SU-DHL-6 (cell line): Measurements from ENCODE around the gene WARS2.
"Not testable (repeated sequence)": the region's sequence is repeated elsewhere in the genome, so short reads cannot be mapped to it uniquely, and the experiment has no call there.

ENCODE experiments used
- H2AFZ ChIP-seq: fragments of 200-600 bp; sonication (generic); 2 replicates; pipeline ENCODE4 v1.6.1; 2014; ENCODE audit warnings: low read depth, mild to moderate bottlenecking, moderate library complexity, mixed read lengths, antibody characterized with exemption, low read length; ENCODE audit not compliant: severe bottlenecking
- H3F3A ChIP-seq: fragments of 200-600 bp; shearing (Covaris generic); 2 replicates; pipeline ENCODE4 v1.6.0; 2016; ENCODE audit warnings: antibody characterized with exemption, mild to moderate bottlenecking; ENCODE audit not compliant: insufficient read depth
- H3K27ac ChIP-seq: fragments of 200-600 bp; sonication (generic); 2 replicates; pipeline ENCODE4 v1.5.1; 2016; ENCODE audit warnings: low read depth, mild to moderate bottlenecking, low read length, moderate library complexity, mixed read lengths
- H3K27me3 ChIP-seq: fragments of 200-600 bp; sonication (generic), shearing (Covaris generic); 2 replicates; pipeline ENCODE4 v1.6.0; 2014; ENCODE audit warnings: mild to moderate bottlenecking, low read length
- H3K36me3 ChIP-seq: fragments of 200-600 bp; sonication (generic); 2 replicates; pipeline ENCODE4 v1.6.1; 2014; ENCODE audit warnings: mild to moderate bottlenecking, low read length, mixed read lengths
- H3K4me2 ChIP-seq: fragments of 300-600, 200-600 bp; shearing (Covaris generic), sonication (generic); 2 replicates; pipeline ENCODE4 v1.6.0; 2014; ENCODE audit warnings: low read length, low read depth, mild to moderate bottlenecking; ENCODE audit not compliant: poor library complexity, severe bottlenecking
- H3K4me3 ChIP-seq: fragments of 200-600 bp; sonication (generic); 2 replicates; pipeline ENCODE4 v1.5.1; 2014; ENCODE audit warnings: antibody characterized with exemption, low read length, mild to moderate bottlenecking, mixed read lengths; ENCODE audit not compliant: insufficient read depth, poor library complexity, severe bottlenecking
- H3K79me2 ChIP-seq: fragments of 200-600 bp; sonication (generic); 2 replicates; pipeline ENCODE4 v1.6.1; 2014; ENCODE audit warnings: mild to moderate bottlenecking, low read length, moderate library complexity; ENCODE audit not compliant: insufficient read depth
- H3K9ac ChIP-seq: fragments of 200-600 bp; sonication (generic); 2 replicates; pipeline ENCODE4 v1.7.0; 2014; ENCODE audit warnings: mild to moderate bottlenecking, low read length
- H3K9me2 ChIP-seq: fragments of 200-600 bp; sonication (generic); replicated peaks from 2 replicates; pipeline ENCODE4 v1.6.1; 2014; ENCODE audit warnings: low read length; ENCODE audit not compliant: insufficient read depth
- H3K9me3 ChIP-seq: fragments of 200-600 bp; sonication (generic); 2 replicates; pipeline ENCODE4 v1.6.1; 2014; ENCODE audit warnings: low read length, mixed read lengths; ENCODE audit not compliant: insufficient read depth
- H4K20me1 ChIP-seq: fragments of 200-600 bp; sonication (generic); 2 replicates; pipeline ENCODE4 v1.6.1; 2014; ENCODE audit warnings: low read depth, mild to moderate bottlenecking, antibody characterized with exemption, low read length, moderate library complexity, mixed read lengths
- CTCF ChIP-seq: fragments of 200-600 bp; sonication (generic); IDR thresholded peaks from one replicate; pipeline ENCODE4 v1.5.1; 2017; ENCODE audit warnings: antibody characterized with exemption, mild to moderate bottlenecking, low read length, moderate library complexity; ENCODE audit not compliant: insufficient read depth, poor library complexity, severe bottlenecking
- EZH2phosphoT487 ChIP-seq: fragments of 200-600 bp; sonication (generic), shearing (Covaris generic); conservative IDR thresholded peaks from 2 replicates; pipeline ENCODE4 v1.6.1; 2018; ENCODE audit warnings: mild to moderate bottlenecking, antibody characterized with exemption, low read length, moderate library complexity, mixed read lengths

The WARS2 gene

GRCh38 chr1:119160866-119161265, 20.4 kb upstream of the WARS2 start:
- no peaks in the 10 kb centered on the region for H3K9me2 ChIP-seq
- peaks cover 6% of the 10 kb centered on the region; the same call in 1 of the 2 replicates for H3K36me3 ChIP-seq
- H4K20me1 ChIP-seq: no peaks in the 10 kb centered on the region
- no peaks in the 10 kb centered on the region for H3K9me3 ChIP-seq
- H3K27ac ChIP-seq: no peak overlapping the region
- H3K79me2 ChIP-seq: no peaks in the 10 kb centered on the region
- TF ChIP-seq CTCF: no peak
- TF ChIP-seq EZH2phosphoT487: no peak
- no peak overlapping the region for H2AFZ ChIP-seq
- no peak overlapping the region for H3K9ac ChIP-seq
- H3K27me3 ChIP-seq: no peaks in the 10 kb centered on the region
- no peak overlapping the region for H3K4me3 ChIP-seq
- H3F3A ChIP-seq: no peaks in the 10 kb centered on the region
- no peak overlapping the region for H3K4me2 ChIP-seq

- Histone ChIP-seq H4K20me1 (no peaks in the 10 kb centered on the region), H3K79me2 (no peaks in the 10 kb centered on the region), H3K4me2 (no peak overlapping the region), H3K4me3 (no peak overlapping the region), H3K27ac (no peak overlapping the region), H3K9ac (no peak overlapping the region), H3K9me3 (no peaks in the 10 kb centered on the region), H3F3A (no peaks in the 10 kb centered on the region), H2AFZ (no peak overlapping the region), H3K27me3 (no peaks in the 10 kb centered on the region), H3K36me3 (peaks cover 6% of the 10 kb centered on the region; the same call in 1 of the 2 replicates), H3K9me2 (no peaks in the 10 kb centered on the region)
- TF ChIP-seq CTCF (no peak), EZH2phosphoT487 (no peak)
Measured at GRCh38 chr1:119160409-119160808, 20.0 kb upstream of the WARS2 start.

GRCh38 chr1:119159966-119160365, 19.5 kb upstream of the WARS2 start:
- TF ChIP-seq EZH2phosphoT487 (no peak), CTCF (no peak)
- Histone ChIP-seq H3K36me3 (peaks cover 6% of the 10 kb centered on the region; the same call in 1 of the 2 replicates), H3F3A (no peaks in the 10 kb centered on the region), H3K4me2 (no peak overlapping the region), H4K20me1 (no peaks in the 10 kb centered on the region), H2AFZ (no peak overlapping the region), H3K9ac (no peak overlapping the region), H3K27me3 (no peaks in the 10 kb centered on the region), H3K79me2 (no peaks in the 10 kb centered on the region), H3K9me2 (no peaks in the 10 kb centered on the region), H3K9me3 (no peaks in the 10 kb centered on the region), H3K4me3 (no peak overlapping the region), H3K27ac (no peak overlapping the region)

GRCh38 chr1:119159111-119159510, 18.7 kb upstream of the WARS2 start:
- Histone ChIP-seq H3K36me3 (peaks cover 6% of the 10 kb centered on the region; the same call in 1 of the 2 replicates), H3K79me2 (no peaks in the 10 kb centered on the region), H3K4me2 (no peak overlapping the region), H4K20me1 (no peaks in the 10 kb centered on the region), H3K27ac (no peak overlapping the region), H3K9me2 (no peaks in the 10 kb centered on the region), H3F3A (no peaks in the 10 kb centered on the region), H3K9me3 (no peaks in the 10 kb centered on the region), H2AFZ (no peak overlapping the region), H3K4me3 (no peak overlapping the region), H3K27me3 (no peaks in the 10 kb centered on the region), H3K9ac (no peak overlapping the region)
- TF ChIP-seq EZH2phosphoT487 (no peak), CTCF (no peak)

- not testable (repeated sequence) for H3K36me3 ChIP-seq, H3K9ac ChIP-seq, H2AFZ ChIP-seq
Measured at GRCh38 chr1:119156761-119157160, 16.3 kb upstream of the WARS2 start.

More at GRCh38 chr1:119156761-119157160, 16.3 kb upstream of the WARS2 start:
- not testable (repeated sequence) for H3K9me2 ChIP-seq, H3F3A ChIP-seq, H3K27me3 ChIP-seq, H3K4me2 ChIP-seq, H4K20me1 ChIP-seq, H3K9me3 ChIP-seq, H3K4me3 ChIP-seq, H3K27ac ChIP-seq, H3K79me2 ChIP-seq
